Natural killer cell (primary cell): ENCODE measurements around the gene STEAP2. TPM values are rescaled to one million over a fixed set of nuclear protein-coding genes. Genes with fewer than 3 reads are reported as not detected.

Experiments used
- ATAC-seq, 3 donors: fragments of 150-1000 bp in 2 of 3; fragments of 200-7000 bp in 1 of 3; cut with Tn5 transposase; 1 replicate in 1 of 3; 2 replicates in 2 of 3; pipeline ENCODE4 v1.10.0; 2021; ENCODE audit warnings: mild to moderate bottlenecking in 2 of 3, moderate library complexity in 2 of 3
- DNase-seq, 2 donors: peaks; one replicate each; pipeline versions ENCODE4 v3.0.0 to v3.0.0-alpha.2; 2013 to 2021; ENCODE audit warnings: mixed read lengths in 1 of 2
- H3K27ac ChIP-seq: one replicate; pipeline ENCODE4 v1.5.1; 2013; ENCODE audit warnings: mild to moderate bottlenecking, low read length
- H3K27me3 ChIP-seq: one replicate; pipeline ENCODE4 v1.6.1; 2013; ENCODE audit warnings: low read length; ENCODE audit not compliant: control insufficient read depth, insufficient read depth
- H3K36me3 ChIP-seq: one replicate; pipeline ENCODE4 v1.6.1; 2013; ENCODE audit warnings: low read length; ENCODE audit not compliant: control insufficient read depth, insufficient read depth
- H3K4me1 ChIP-seq: one replicate; pipeline ENCODE4 v1.6.1; 2013; ENCODE audit warnings: low read length; ENCODE audit not compliant: control insufficient read depth, insufficient read depth
- H3K4me3 ChIP-seq: one replicate; pipeline ENCODE4 v1.5.1; 2013; ENCODE audit warnings: low read length
- H3K9me3 ChIP-seq: one replicate; pipeline ENCODE4 v1.6.1; 2013; ENCODE audit warnings: low read length; ENCODE audit not compliant: control insufficient read depth, insufficient read depth
- H3K27ac Mint-ChIP-seq, 2 donors: one replicate each; pipeline ENCODE4 v1.8.0; 2022; ENCODE audit warnings: mild to moderate bottlenecking in 2 of 2, mixed read lengths in 2 of 2, moderate library complexity in 1 of 2
- H3K27me3 Mint-ChIP-seq, 2 donors: one replicate each; pipeline ENCODE4 v1.8.0; 2022; ENCODE audit warnings: low read depth in 2 of 2, mixed read lengths in 2 of 2
- H3K36me3 Mint-ChIP-seq: one replicate; pipeline ENCODE4 v1.8.0; 2022; ENCODE audit warnings: mixed read lengths
- H3K4me1 Mint-ChIP-seq, 2 donors: one replicate each; pipeline ENCODE4 v1.8.0; 2022; ENCODE audit warnings: mixed read lengths in 2 of 2
- H3K4me3 Mint-ChIP-seq: one replicate; pipeline ENCODE4 v1.8.0; 2022; ENCODE audit warnings: mild to moderate bottlenecking, moderate library complexity, mixed read lengths
- H3K9me3 Mint-ChIP-seq, 2 donors: one replicate each; pipeline ENCODE4 v1.8.0; 2022; ENCODE audit warnings: mixed read lengths in 2 of 2
- CTCF ChIP-seq: fragments of 200-600 bp; IDR thresholded peaks from one replicate; pipeline ENCODE4 v1.8.0; 2022; ENCODE audit warnings: antibody characterized with exemption
- WGBS: methylation state at CpG from one replicate; pipeline ENCODE4 v1.1.7; 2013; ENCODE audit warnings: missing lambda C conversion rate; ENCODE audit not compliant: insufficient coverage; 5-methylcytosine and 5-hydroxymethylcytosine counted together
- intact Hi-C: fragments of 100-400 bp; cut with micrococcal nuclease; formaldehyde crosslinking; loops from one replicate; pipeline ENCODE4 v1.14.2; 2022
- total RNA-seq, 4 donors: library from RNA; stranded (reverse); fragments of 120-200 nt in 1 of 4; gene quantifications; one replicate each; pipeline versions ENCODE4 v1.2.3 to v1.2.4, GENCODE V29; 2013 to 2022

The STEAP2 gene
- total RNA-seq, 3 donors from 2014 or later (not counting 1 experiment from before 2014, with no cell fraction given): 0.05 to 0.16 TPM; not detected in 1

- H3K4me3 ChIP-seq: no peak overlapping the region
- no peak overlapping the region for H3K4me3 Mint-ChIP-seq
- H3K4me1 ChIP-seq: no peaks in the 10 kb centered on the region
- no peaks in the 10 kb centered on the region for H3K4me1 Mint-ChIP-seq
- no peaks in the 10 kb centered on the region for H3K36me3 ChIP-seq
- WGBS: 56% methylated on average over 2 of the region's 2 CpGs
- no peaks in the 10 kb centered on the region for H3K27me3 Mint-ChIP-seq
- ATAC-seq (no peak), DNase-seq (no peak)
- no peak overlapping the region for H3K27ac ChIP-seq
- no peak overlapping the region for H3K27ac Mint-ChIP-seq
- no peak for TF ChIP-seq CTCF
- H3K36me3 Mint-ChIP-seq: no peaks in the 10 kb centered on the region
- H3K9me3 Mint-ChIP-seq: peaks cover 0 to 4% of the 10 kb centered on the region in 2 donors
- intact Hi-C loops: no loop called here
- no peaks in the 10 kb centered on the region for H3K27me3 ChIP-seq
- peaks cover 11% of the 10 kb centered on the region for H3K9me3 ChIP-seq
These were observed 18.4 kb upstream of the STEAP2 start for GRCh38 chr7:90192876-90193750.

GRCh38 chr7:90194911-90195809 is 16.4 kb upstream of the STEAP2 start:
- H3K27me3 Mint-ChIP-seq: no peaks in the 10 kb centered on the region
- DNase-seq (no peak), ATAC-seq (no peak)
- intact Hi-C loops: no loop called here
- H3K36me3 Mint-ChIP-seq: no peaks in the 10 kb centered on the region
- H3K27ac ChIP-seq: no peak overlapping the region
- no peak for TF ChIP-seq CTCF
- no peaks in the 10 kb centered on the region for H3K27me3 ChIP-seq
- H3K27ac Mint-ChIP-seq: no peak overlapping the region
- WGBS: 80% methylated on average over 10 of the region's 10 CpGs
- H3K4me1 Mint-ChIP-seq: no peaks in the 10 kb centered on the region
- no peak overlapping the region for H3K4me3 ChIP-seq
- no peaks in the 10 kb centered on the region for H3K4me1 ChIP-seq
- peaks cover 0 to 4% of the 10 kb centered on the region in 2 donors for H3K9me3 Mint-ChIP-seq
- no peaks in the 10 kb centered on the region for H3K36me3 ChIP-seq
- no peak overlapping the region for H3K4me3 Mint-ChIP-seq
- H3K9me3 ChIP-seq: peaks cover 11% of the 10 kb centered on the region

GRCh38 chr7:90201500-90202195 is 9.9 kb upstream of the STEAP2 start:
- WGBS: 83% methylated on average over 1 of the region's 2 CpGs

More at GRCh38 chr7:90201500-90202195, 9.9 kb upstream of the STEAP2 start:
- Histone ChIP-seq H3K4me1 (no peaks in the 10 kb centered on the region), H3K27ac (no peak overlapping the region), H3K36me3 (no peaks in the 10 kb centered on the region), H3K4me3 (no peak overlapping the region), H3K9me3 (no peaks in the 10 kb centered on the region), H3K27me3 (no peaks in the 10 kb centered on the region)
- DNase-seq: no peak
- TF ChIP-seq CTCF: no peak
- no peak for ATAC-seq
- no peak overlapping the region for H3K4me3 Mint-ChIP-seq
- no peaks in the 10 kb centered on the region for H3K9me3 Mint-ChIP-seq
- intact Hi-C loops: no loop called here
- H3K27ac Mint-ChIP-seq: no peak overlapping the region
- H3K27me3 Mint-ChIP-seq: no peaks in the 10 kb centered on the region
- H3K36me3 Mint-ChIP-seq: no peaks in the 10 kb centered on the region
- H3K4me1 Mint-ChIP-seq: no peaks in the 10 kb centered on the region
